GM12891 (cell line): ENCODE data around the gene ERMP1.

Experiments
- PAX5 ChIP-seq: IDR thresholded peaks from 2 replicates; pipeline ENCODE4 v1.6.1; 2011; ENCODE audit warnings: low read length, moderate library complexity, mild to moderate bottlenecking; ENCODE audit not compliant: insufficient read depth, severe bottlenecking
- POLR2A ChIP-seq: IDR thresholded peaks from 2 replicates; pipeline ENCODE4 v1.6.1; 2011; ENCODE audit warnings: low read depth, low read length, control low read depth
- POLR2AphosphoS5 ChIP-seq: IDR thresholded peaks from 2 replicates; pipeline ENCODE4 v1.6.1; 2011; ENCODE audit warnings: low read depth, low read length, control low read depth
- POU2F2 ChIP-seq: IDR thresholded peaks from 2 replicates; pipeline ENCODE4 v1.6.1; 2011; ENCODE audit warnings: low read depth, mild to moderate bottlenecking, control low read depth, low read length, moderate library complexity
- SPI1 ChIP-seq: IDR thresholded peaks from 2 replicates; pipeline ENCODE4 v1.6.1; 2011; ENCODE audit warnings: low read depth, low read length, control low read depth
- TAF1 ChIP-seq: IDR thresholded peaks from 2 replicates; pipeline ENCODE4 v1.6.1; 2011; ENCODE audit warnings: low read depth, low read length, control low read depth

DNA sequence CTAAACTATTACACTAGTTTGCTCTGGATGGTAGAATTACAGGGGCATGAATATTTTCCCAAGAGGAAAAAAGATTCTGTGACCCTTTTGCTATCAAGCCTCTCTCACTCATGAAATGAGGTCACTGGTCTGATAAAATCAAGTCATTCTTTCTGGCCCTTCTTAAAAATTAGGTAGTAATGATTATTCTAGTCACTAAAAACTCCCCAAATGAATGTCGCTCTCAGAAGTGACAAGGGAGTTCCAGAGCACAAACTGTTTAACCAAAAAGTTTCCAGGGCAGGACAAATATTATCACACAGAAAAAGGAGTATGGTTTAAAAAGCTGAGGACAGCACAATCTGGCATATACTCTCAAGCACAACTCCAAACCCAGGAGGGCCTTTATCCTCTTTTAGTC is 12.5 kb downstream of the ERMP1 start:
- no peak for TF ChIP-seq POLR2AphosphoS5
- no peak for TF ChIP-seq TAF1
- TF ChIP-seq SPI1: no peak
- TF ChIP-seq POLR2A: no peak
- no peak for TF ChIP-seq PAX5
- no peak for TF ChIP-seq POU2F2
